Endothelial cell of umbilical vein (primary cell): ENCODE results near the gene EPX. TPM values are rescaled to one million over a fixed set of nuclear protein-coding genes. Genes with fewer than 3 reads are reported as not detected.

ENCODE experiments used
- BruUV-seq: library from RNA; stranded (reverse); fragments of 400-500 nt; replicated peaks from 2 replicates; lab custom pipeline; 2021; lab: Mats Ljungman, UMichigan
- CTCF ChIA-PET: fragments of 300-600, 350-600 bp; sonication (Branson Sonifier 250); formaldehyde crosslinking; loops from one replicate; lab custom pipeline; 2021; ENCODE audit warnings: antibody characterized with exemption, inconsistent platforms; lab: Charles Lee
- POLR2A ChIA-PET: fragments of 300-600, 350-600 bp; sonication (Branson Sonifier 250); formaldehyde crosslinking; loops from one replicate; lab custom pipeline; 2021; ENCODE audit warnings: antibody characterized with exemption, inconsistent platforms; lab: Charles Lee
- DNase-seq: peaks from one replicate; pipeline ENCODE4 v3.0.0-alpha.2; 2011; ENCODE audit warnings: low read depth, low spot score
- FAIRE-seq: peaks from 2 replicates; lab custom pipeline; 2011; peaks lifted over from hg19 to GRCh38; lab: Jason Lieb, UNC
- H2AFZ ChIP-seq: 2 replicates; pipeline ENCODE4 v1.6.0; 2012; ENCODE audit warnings: low read depth, low read length, control low read depth, inconsistent platforms
- H3K27ac ChIP-seq: 2 replicates; pipeline ENCODE4 v1.5.1; 2011; ENCODE audit warnings: low read depth, mild to moderate bottlenecking, control low read depth, low read length, moderate library complexity; ENCODE audit not compliant: insufficient read depth
- H3K27me3 ChIP-seq, 2 experiments: 2 replicates each; pipeline versions ENCODE4 v1.6.0 to v1.6.1; 2011; ENCODE audit warnings: low read length in 2 of 2, mixed read lengths in 1 of 2; ENCODE audit not compliant: control insufficient read depth in 2 of 2, insufficient read depth in 2 of 2
- H3K36me3 ChIP-seq, 2 experiments: 2 replicates in 1 of 2; 3 replicates in 1 of 2; pipeline ENCODE4 v1.5.1; 2011; ENCODE audit warnings: low read length in 2 of 2, mild to moderate bottlenecking in 1 of 2, moderate library complexity in 1 of 2; ENCODE audit not compliant: control insufficient read depth in 2 of 2, insufficient read depth in 2 of 2; ENCODE audit errors: extremely low read depth in 1 of 2
- H3K4me1 ChIP-seq: 3 replicates; pipeline ENCODE4 v1.5.1; 2011; ENCODE audit warnings: mild to moderate bottlenecking, low read length; ENCODE audit not compliant: control insufficient read depth, insufficient read depth; ENCODE audit errors: extremely low read depth
- H3K4me2 ChIP-seq: 2 replicates; pipeline ENCODE4 v1.6.1; 2011; ENCODE audit warnings: low read length, control low read depth, mixed read lengths; ENCODE audit not compliant: insufficient read depth
- H3K4me3 ChIP-seq, 3 experiments: fragments of 200-600 bp in 1 of 3; sonication (generic), shearing (Covaris generic) in 1 of 3; replicated peaks in 1 of 3; 2 replicates each; pipeline ENCODE4 v1.5.1; 2011 to 2016; ENCODE audit warnings: control low read depth in 3 of 3, low read length in 3 of 3, mild to moderate bottlenecking in 2 of 3, inconsistent platforms in 1 of 3, low read depth in 1 of 3, moderate library complexity in 1 of 3; ENCODE audit not compliant: insufficient read depth in 1 of 3
- H3K79me2 ChIP-seq: 2 replicates; pipeline ENCODE4 v1.6.0; 2012; ENCODE audit warnings: low read length, inconsistent platforms; ENCODE audit not compliant: control insufficient read depth, insufficient read depth
- H3K9ac ChIP-seq: replicated peaks from 2 replicates; pipeline ENCODE3; 2011; ENCODE audit warnings: low read length, control low read depth; ENCODE audit not compliant: insufficient read depth; ENCODE audit errors: extremely low read depth
- H3K9me1 ChIP-seq: replicated peaks from 3 replicates; pipeline ENCODE4 v1.6.0; 2011; ENCODE audit warnings: mild to moderate bottlenecking, low read length; ENCODE audit not compliant: control insufficient read depth, insufficient read depth; ENCODE audit errors: extremely low read depth
- H3K9me3 ChIP-seq: replicated peaks from 2 replicates; pipeline ENCODE4 v1.5.1; 2012; ENCODE audit warnings: low read length, inconsistent platforms; ENCODE audit not compliant: control insufficient read depth, insufficient read depth
- H4K20me1 ChIP-seq: replicated peaks from 2 replicates; pipeline ENCODE3; 2011; ENCODE audit warnings: mild to moderate bottlenecking, low read length; ENCODE audit not compliant: control insufficient read depth, insufficient read depth; ENCODE audit errors: extremely low read depth
- EZH2 ChIP-seq: IDR thresholded peaks from 2 replicates; pipeline ENCODE4 v1.6.1; 2012; ENCODE audit warnings: borderline replicate concordance, low read depth, mild to moderate bottlenecking, moderate library complexity, low read length, inconsistent platforms; ENCODE audit not compliant: severe bottlenecking
- FOS ChIP-seq: IDR thresholded peaks from 2 replicates; pipeline ENCODE4 v1.6.1; 2011; ENCODE audit warnings: mild to moderate bottlenecking, low read length, moderate library complexity, borderline replicate concordance; ENCODE audit not compliant: insufficient read depth
- GATA2 ChIP-seq: IDR thresholded peaks from 2 replicates; pipeline ENCODE4 v1.7.0; 2011; ENCODE audit warnings: low read depth, mild to moderate bottlenecking, moderate library complexity, mixed read lengths, low read length; ENCODE audit not compliant: insufficient read length, insufficient read depth
- JUN ChIP-seq: IDR thresholded peaks from 2 replicates; pipeline ENCODE4 v1.6.1; 2011; ENCODE audit warnings: borderline replicate concordance, low read depth; ENCODE audit not compliant: insufficient read length, insufficient read depth
- MYC ChIP-seq: IDR thresholded peaks from one replicate; pipeline ENCODE4 v1.6.1; 2011; ENCODE audit warnings: mild to moderate bottlenecking, low read depth, low read length
- POLR2A ChIP-seq: IDR thresholded peaks from 2 replicates; pipeline ENCODE4 v1.6.1; 2012; ENCODE audit warnings: low read depth, mild to moderate bottlenecking, control low read depth, low read length
- POLR2AphosphoS5 ChIP-seq: IDR thresholded peaks from 2 replicates; pipeline ENCODE4 v1.6.1; 2012; ENCODE audit warnings: low read depth, mild to moderate bottlenecking, control low read depth, low read length, moderate library complexity; ENCODE audit not compliant: insufficient read depth
- dilution Hi-C: fragments of 300-500 bp; cut with MboI; formaldehyde crosslinking; loops from one replicate; pipeline ENCODE4 v1.15.0; 2019; ENCODE audit warnings: low sequenced_read_pairs; ENCODE audit not compliant: extremely low pct_ligation_motif_present
- intact Hi-C: fragments of 100-400 bp; cut with micrococcal nuclease; formaldehyde crosslinking; loops from one replicate; pipeline ENCODE4 v1.10.0; 2022
- polyA plus RNA-seq, 4 experiments: library from polyadenylated mRNA; depleted of rRNA in 3 of 4; stranded (reverse) in 3 of 4; unstranded in 1 of 4; fragments of >200 nt; gene quantifications; 2 replicates each; pipeline versions ENCODE4 v1.2.1 to v1.2.3, GENCODE V29; 2011 to 2012; ENCODE audit warnings: missing spikeins in 1 of 4
- total RNA-seq: library from RNA; stranded (reverse); gene quantifications from 2 replicates; pipeline ENCODE4 v1.2.3, GENCODE V29; 2021
- TF ChIP-seq, protein P1 (sequence below), 2 donors: IDR thresholded peaks; 1 replicate in 1 of 2; 2 replicates in 1 of 2; pipeline ENCODE4 v1.5.1; 2011; ENCODE audit warnings: low read length in 2 of 2, mild to moderate bottlenecking in 2 of 2, moderate library complexity in 2 of 2, control low read depth in 1 of 2, inconsistent platforms in 1 of 2, low read depth in 1 of 2; ENCODE audit not compliant: insufficient read depth in 1 of 2; ENCODE audit errors: extremely low read depth in 1 of 2
- TF ChIP-seq, protein P2 (sequence below): IDR thresholded peaks from 2 replicates; pipeline ENCODE4 v1.6.1; 2011; ENCODE audit not compliant: insufficient read depth, insufficient read length

Gene EPX
- total and polyA plus RNA-seq, 2 donors (not counting 3 experiments of a cell fraction or from before 2014, with no cell fraction given) = not detected

DNA sequence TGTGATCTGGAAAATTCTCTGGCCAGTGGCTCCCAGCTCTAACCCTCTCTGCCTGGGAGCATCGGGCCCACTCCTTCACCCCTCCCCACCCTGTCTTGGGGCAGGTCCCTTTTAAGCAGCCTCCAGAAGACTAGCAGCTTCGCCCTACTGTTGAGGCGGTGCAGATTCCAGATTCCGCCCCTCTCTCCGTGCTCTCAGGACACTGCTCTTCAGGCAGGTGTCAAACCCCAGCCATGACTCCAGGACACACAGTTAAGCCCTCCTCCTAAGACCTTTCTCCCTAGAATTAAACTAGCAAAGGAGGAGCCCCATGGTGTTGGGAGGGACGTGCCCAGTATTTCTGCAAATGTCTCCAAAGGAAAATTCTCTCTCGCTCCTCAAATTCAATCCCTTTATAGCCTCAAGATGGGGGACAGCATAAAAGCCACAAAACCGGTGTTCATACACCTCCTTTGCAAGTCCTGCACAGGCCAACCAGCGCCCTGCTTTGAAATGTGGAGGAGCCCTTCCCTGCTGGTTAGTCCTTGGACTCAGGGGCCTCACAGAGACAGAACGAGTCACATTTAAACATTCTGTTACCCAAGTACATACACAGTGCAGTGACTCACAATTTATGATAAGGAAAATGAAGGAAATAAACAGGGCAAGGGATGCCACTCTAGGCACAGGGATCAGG lies 53.0 kb downstream of the EPX start:
- H4K20me1 ChIP-seq = no peaks in the 10 kb centered on the region
- ChIA-PET CTCF (no interaction called here), POLR2A (no interaction called here)
- H3K79me2 ChIP-seq = no peaks in the 10 kb centered on the region
- DNase-seq = no peak
- H2AFZ ChIP-seq = no peak overlapping the region
- intact Hi-C loops (loop anchor here (1.0 to 5.0 kb wide), 2 partner anchors 35 to 43 kb away; partner anchors contain the start of gene MPO), dilution Hi-C loops (no loop called here)
- no peak overlapping the region for H3K27ac ChIP-seq
- no peak overlapping the region for H3K4me3 ChIP-seq
- BruUV-seq = no TSS peak
- no peak for FAIRE-seq
- H3K36me3 ChIP-seq = no peaks in the 10 kb centered on the region
- H3K9ac ChIP-seq = no peak overlapping the region
- no peaks in the 10 kb centered on the region for H3K9me3 ChIP-seq
- TF ChIP-seq, protein P1, sequence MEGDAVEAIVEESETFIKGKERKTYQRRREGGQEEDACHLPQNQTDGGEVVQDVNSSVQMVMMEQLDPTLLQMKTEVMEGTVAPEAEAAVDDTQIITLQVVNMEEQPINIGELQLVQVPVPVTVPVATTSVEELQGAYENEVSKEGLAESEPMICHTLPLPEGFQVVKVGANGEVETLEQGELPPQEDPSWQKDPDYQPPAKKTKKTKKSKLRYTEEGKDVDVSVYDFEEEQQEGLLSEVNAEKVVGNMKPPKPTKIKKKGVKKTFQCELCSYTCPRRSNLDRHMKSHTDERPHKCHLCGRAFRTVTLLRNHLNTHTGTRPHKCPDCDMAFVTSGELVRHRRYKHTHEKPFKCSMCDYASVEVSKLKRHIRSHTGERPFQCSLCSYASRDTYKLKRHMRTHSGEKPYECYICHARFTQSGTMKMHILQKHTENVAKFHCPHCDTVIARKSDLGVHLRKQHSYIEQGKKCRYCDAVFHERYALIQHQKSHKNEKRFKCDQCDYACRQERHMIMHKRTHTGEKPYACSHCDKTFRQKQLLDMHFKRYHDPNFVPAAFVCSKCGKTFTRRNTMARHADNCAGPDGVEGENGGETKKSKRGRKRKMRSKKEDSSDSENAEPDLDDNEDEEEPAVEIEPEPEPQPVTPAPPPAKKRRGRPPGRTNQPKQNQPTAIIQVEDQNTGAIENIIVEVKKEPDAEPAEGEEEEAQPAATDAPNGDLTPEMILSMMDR (IDR thresholded peaks at IDR 0.05; ENCODE audit: extremely low read depth in 1 of 2, insufficient read depth in 1 of 2, low read depth in 1 of 2, low read length in 2 of 2) = no peak
- TF ChIP-seq POLR2A = no peak
- TF ChIP-seq EZH2 = no peak
- no peaks in the 10 kb centered on the region for H3K4me1 ChIP-seq
- no peak overlapping the region for H3K4me2 ChIP-seq
- H3K27me3 ChIP-seq = peaks cover 25 to 39% of the 10 kb centered on the region in 2 experiments
- H3K9me1 ChIP-seq = no peaks in the 10 kb centered on the region

GRCh38 chr17:58246104-58246740 lies 53.7 kb downstream of the EPX start:
- dilution Hi-C loops = no loop called here
- H3K27ac ChIP-seq = no peak overlapping the region
- no peak overlapping the region for H3K9ac ChIP-seq
- no peaks in the 10 kb centered on the region for H4K20me1 ChIP-seq
- H3K27me3 ChIP-seq = peaks cover 26 to 39% of the 10 kb centered on the region in 2 experiments
- H3K36me3 ChIP-seq = no peaks in the 10 kb centered on the region
- TF ChIP-seq FOS = no peak
- no peak for TF ChIP-seq MYC
- TF ChIP-seq EZH2 = no peak
- no peak for TF ChIP-seq POLR2A
- TF ChIP-seq, protein P2, sequence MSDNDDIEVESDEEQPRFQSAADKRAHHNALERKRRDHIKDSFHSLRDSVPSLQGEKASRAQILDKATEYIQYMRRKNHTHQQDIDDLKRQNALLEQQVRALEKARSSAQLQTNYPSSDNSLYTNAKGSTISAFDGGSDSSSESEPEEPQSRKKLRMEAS = no peak
- no peak for TF ChIP-seq GATA2
- TF ChIP-seq, protein P1 (IDR thresholded peaks at IDR 0.05; ENCODE audit: extremely low read depth in 1 of 2, insufficient read depth in 1 of 2, low read depth in 1 of 2, low read length in 2 of 2) = no peak
- no peak for TF ChIP-seq POLR2AphosphoS5
- TF ChIP-seq JUN = no peak
- H3K79me2 ChIP-seq = no peaks in the 10 kb centered on the region
- no peak overlapping the region for H2AFZ ChIP-seq
- DNase-seq = no peak
- no peak for FAIRE-seq
- ChIA-PET POLR2A (no interaction called here), CTCF (interaction anchor here (1.1 to 1.3 kb wide), 2 partner anchors 27 to 58 kb away, joined by 3 to 4 read pairs; partner anchors contain the start of gene MKS1)
- no peaks in the 10 kb centered on the region for H3K9me1 ChIP-seq
- no peaks in the 10 kb centered on the region for H3K4me1 ChIP-seq
- H3K4me2 ChIP-seq = no peak overlapping the region
- H3K9me3 ChIP-seq = no peaks in the 10 kb centered on the region
- no peak overlapping the region for H3K4me3 ChIP-seq
- no TSS peak for BruUV-seq
- intact Hi-C loops = loop anchor here (1.0 to 5.0 kb wide), 2 partner anchors 34 to 44 kb away; partner anchors contain the start of gene MPO
